ENCODE data around the gene DIP2B. TPM values are rescaled to one million over a fixed set of nuclear protein-coding genes. Genes with fewer than 3 reads are reported as not detected.

DIP2B gene
- total and polyA plus RNA-seq, 2 of the 13 experiments (the other 11 are each of a cell fraction or from before 2014, with no cell fraction given) = 32.1 to 35.8 TPM

DNA sequence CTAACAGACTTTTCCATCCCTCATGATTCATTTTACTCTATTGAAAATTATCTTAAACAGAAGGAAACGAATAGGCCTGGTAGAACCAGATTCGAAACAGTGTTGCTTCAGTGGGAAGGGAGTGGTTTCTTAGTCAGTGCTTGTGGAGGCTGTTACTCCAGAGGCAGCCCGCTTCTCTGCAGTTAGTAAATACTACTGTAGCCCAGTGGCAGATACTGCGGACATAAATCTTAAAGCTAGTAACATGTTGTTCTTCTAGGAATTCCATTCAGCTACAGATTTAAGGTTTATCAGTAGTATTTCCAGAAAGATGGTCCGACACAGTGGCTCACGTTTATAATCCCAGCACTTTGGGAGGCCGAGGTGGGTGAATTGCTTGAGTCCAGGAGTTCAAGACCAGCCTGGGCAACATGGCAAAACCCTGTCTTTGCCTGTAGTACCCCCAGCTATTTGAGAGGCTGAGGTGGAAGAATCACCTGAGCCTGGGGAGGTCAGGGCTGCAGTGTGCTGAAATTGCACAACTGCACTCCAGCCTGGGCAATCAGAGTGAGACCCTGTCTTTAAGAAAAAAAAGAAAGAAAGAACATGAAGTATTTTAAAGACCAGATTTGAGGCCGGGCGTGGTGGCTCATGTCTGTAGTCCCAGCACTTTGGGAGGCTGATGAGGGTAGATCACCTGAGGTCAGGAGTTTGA lies 45.9 kb downstream of the DIP2B start (continued):
- TF ChIP-seq, protein P1, sequence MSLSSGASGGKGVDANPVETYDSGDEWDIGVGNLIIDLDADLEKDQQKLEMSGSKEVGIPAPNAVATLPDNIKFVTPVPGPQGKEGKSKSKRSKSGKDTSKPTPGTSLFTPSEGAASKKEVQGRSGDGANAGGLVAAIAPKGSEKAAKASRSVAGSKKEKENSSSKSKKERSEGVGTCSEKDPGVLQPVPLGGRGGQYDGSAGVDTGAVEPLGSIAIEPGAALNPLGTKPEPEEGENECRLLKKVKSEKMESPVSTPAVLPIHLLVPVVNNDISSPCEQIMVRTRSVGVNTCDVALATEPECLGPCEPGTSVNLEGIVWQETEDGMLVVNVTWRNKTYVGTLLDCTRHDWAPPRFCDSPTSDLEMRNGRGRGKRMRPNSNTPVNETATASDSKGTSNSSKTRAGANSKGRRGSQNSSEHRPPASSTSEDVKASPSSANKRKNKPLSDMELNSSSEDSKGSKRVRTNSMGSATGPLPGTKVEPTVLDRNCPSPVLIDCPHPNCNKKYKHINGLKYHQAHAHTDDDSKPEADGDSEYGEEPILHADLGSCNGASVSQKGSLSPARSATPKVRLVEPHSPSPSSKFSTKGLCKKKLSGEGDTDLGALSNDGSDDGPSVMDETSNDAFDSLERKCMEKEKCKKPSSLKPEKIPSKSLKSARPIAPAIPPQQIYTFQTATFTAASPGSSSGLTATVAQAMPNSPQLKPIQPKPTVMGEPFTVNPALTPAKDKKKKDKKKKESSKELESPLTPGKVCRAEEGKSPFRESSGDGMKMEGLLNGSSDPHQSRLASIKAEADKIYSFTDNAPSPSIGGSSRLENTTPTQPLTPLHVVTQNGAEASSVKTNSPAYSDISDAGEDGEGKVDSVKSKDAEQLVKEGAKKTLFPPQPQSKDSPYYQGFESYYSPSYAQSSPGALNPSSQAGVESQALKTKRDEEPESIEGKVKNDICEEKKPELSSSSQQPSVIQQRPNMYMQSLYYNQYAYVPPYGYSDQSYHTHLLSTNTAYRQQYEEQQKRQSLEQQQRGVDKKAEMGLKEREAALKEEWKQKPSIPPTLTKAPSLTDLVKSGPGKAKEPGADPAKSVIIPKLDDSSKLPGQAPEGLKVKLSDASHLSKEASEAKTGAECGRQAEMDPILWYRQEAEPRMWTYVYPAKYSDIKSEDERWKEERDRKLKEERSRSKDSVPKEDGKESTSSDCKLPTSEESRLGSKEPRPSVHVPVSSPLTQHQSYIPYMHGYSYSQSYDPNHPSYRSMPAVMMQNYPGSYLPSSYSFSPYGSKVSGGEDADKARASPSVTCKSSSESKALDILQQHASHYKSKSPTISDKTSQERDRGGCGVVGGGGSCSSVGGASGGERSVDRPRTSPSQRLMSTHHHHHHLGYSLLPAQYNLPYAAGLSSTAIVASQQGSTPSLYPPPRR (CRISPR knock-in tag; IDR thresholded peaks at IDR 0.05; ENCODE audit: borderline replicate concordance) = no peak
- TF ChIP-seq, protein P2, sequence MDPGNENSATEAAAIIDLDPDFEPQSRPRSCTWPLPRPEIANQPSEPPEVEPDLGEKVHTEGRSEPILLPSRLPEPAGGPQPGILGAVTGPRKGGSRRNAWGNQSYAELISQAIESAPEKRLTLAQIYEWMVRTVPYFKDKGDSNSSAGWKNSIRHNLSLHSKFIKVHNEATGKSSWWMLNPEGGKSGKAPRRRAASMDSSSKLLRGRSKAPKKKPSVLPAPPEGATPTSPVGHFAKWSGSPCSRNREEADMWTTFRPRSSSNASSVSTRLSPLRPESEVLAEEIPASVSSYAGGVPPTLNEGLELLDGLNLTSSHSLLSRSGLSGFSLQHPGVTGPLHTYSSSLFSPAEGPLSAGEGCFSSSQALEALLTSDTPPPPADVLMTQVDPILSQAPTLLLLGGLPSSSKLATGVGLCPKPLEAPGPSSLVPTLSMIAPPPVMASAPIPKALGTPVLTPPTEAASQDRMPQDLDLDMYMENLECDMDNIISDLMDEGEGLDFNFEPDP (CRISPR knock-in tag; conservative IDR thresholded peaks at IDR 0.05) = no peak
- TF ChIP-seq HHEX (CRISPR knock-in tag; IDR thresholded peaks at IDR 0.05) (no peak), ZNF3 (CRISPR knock-in tag; IDR thresholded peaks at IDR 0.05) (no peak), KDM5A (IDR thresholded peaks at IDR 0.05; ENCODE audit: borderline replicate concordance, low read length) (no peak), ZNF543 (CRISPR knock-in tag; IDR thresholded peaks at IDR 0.05) (no peak), ZC3H13 (CRISPR knock-in tag; IDR thresholded peaks at IDR 0.05) (no peak), JUN (CRISPR knock-in tag; IDR thresholded peaks at IDR 0.05) (no peak), ZKSCAN8 (CRISPR knock-in tag; IDR thresholded peaks at IDR 0.05; ENCODE audit: borderline replicate concordance) (no peak), EHMT2 (IDR thresholded peaks at IDR 0.05; ENCODE audit: borderline replicate concordance, low read depth, low read length) (no peak), ZNF441 (CRISPR knock-in tag; IDR thresholded peaks at IDR 0.05; ENCODE audit: borderline replicate concordance) (no peak), ZNF253 (CRISPR knock-in tag; IDR thresholded peaks at IDR 0.05; ENCODE audit: borderline replicate concordance) (no peak), YEATS4 (CRISPR knock-in tag; IDR thresholded peaks at IDR 0.05; ENCODE audit: borderline replicate concordance) (no peak), ZNF124 (CRISPR knock-in tag; IDR thresholded peaks at IDR 0.05) (no peak)
- TF ChIP-seq, protein P3, sequence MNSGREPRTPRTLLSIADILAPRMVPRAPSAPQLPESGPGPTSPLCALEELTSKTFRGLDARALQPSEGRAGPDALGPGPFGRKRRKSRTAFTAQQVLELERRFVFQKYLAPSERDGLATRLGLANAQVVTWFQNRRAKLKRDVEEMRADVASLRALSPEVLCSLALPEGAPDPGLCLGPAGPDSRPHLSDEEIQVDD (CRISPR knock-in tag; IDR thresholded peaks at IDR 0.05; ENCODE audit: borderline replicate concordance) = 0 out of 2 replicates have a peak, but pooled peaks have one; percentile 28
